ENCODE results near the gene ZNF592. TPM values are rescaled to one million over a fixed set of nuclear protein-coding genes. Genes with fewer than 3 reads are reported as not detected.

The ZNF592 gene
- total RNA-seq = 8.6 and 10.6 TPM in 2 replicates

GRCh38 chr15:84748274-84749110 is at the start of gene ZNF592:
Gene ZNF592, plus strand, starts transcription at chr15:84748592. Its CDS starts 34,084 bp downstream, at chr15:84782676.

GRCh38 chr15:84716036-84716732 is 32.2 kb upstream of the ZNF592 start, which contains the start of gene SEC11A:
Gene SEC11A, minus strand, starts transcription at chr15:84716139. Its CDS starts 64 bp downstream, at chr15:84716075.

GRCh38 chr15:84816694-84817465 is 68.5 kb downstream of the ZNF592 start, which contains the start of gene ALPK3:
Gene ALPK3, plus strand, starts transcription at chr15:84817356. Its CDS starts 97 bp downstream, at chr15:84817453.

Other genes starting within 250 kb of the ZNF592 start
- gene ZSCAN2, start 147.6 kb upstream of the ZNF592 start, total RNA-seq = 6.5 and 8.4 TPM in 2 replicates
- gene WDR73, start 94.3 kb upstream of the ZNF592 start, total RNA-seq = 28.5 and 32.3 TPM in 2 replicates
- 4.9 and 7.1 TPM in 2 replicates for gene NMB, start 90.4 kb upstream of the ZNF592 start, total RNA-seq
- 158 and 200 TPM in 2 replicates for gene SEC11A, start 32.5 kb upstream of the ZNF592 start, total RNA-seq
- gene ALPK3, start 68.8 kb downstream of the ZNF592 start, total RNA-seq = 4.3 and 26.4 TPM in 2 replicates
- 0.10 TPM in 1 of 2 replicates, not detected in the other for gene SLC28A1, start 136.1 kb downstream of the ZNF592 start, total RNA-seq
- 30.5 and 33.7 TPM in 2 replicates for gene PDE8A, start 233.3 kb downstream of the ZNF592 start, total RNA-seq

All from smooth muscle cell of the pulmonary artery (primary cell).